NAMALWA (cell line): ENCODE data around the gene SPATA31A6.
"Not testable (repeated sequence)": the region's sequence is repeated elsewhere in the genome, so short reads cannot be mapped to it uniquely, and the experiment has no call there.

Experiments used
- DNase-seq: peaks from one replicate; pipeline ENCODE4 v3.0.0-alpha.2; 2015; ENCODE audit warnings: low spot score

The SPATA31A6 gene

GRCh38 chr9:42183359-42183758 is at the start of gene SPATA31A6:
SPATA31A6 (plus strand) TSS chr9:42183659; CDS start chr9:42183688, 29 bp downstream.
- not testable (repeated sequence) for DNase-seq

GRCh38 chr9:42160299-42160698 is 23.2 kb upstream of the SPATA31A6 start:
- DNase-seq = peak; percentile 3

GRCh38 chr9:42219861-42220260 is 36.4 kb downstream of the SPATA31A6 start:
- not testable (repeated sequence) for DNase-seq

GRCh38 chr9:42223230-42223629 is 39.8 kb downstream of the SPATA31A6 start:
- not testable (repeated sequence) for DNase-seq

- not testable (repeated sequence) for DNase-seq
Measured at GRCh38 chr9:42233031-42233430, 49.6 kb downstream of the SPATA31A6 start.

- not testable (repeated sequence) for DNase-seq
Measured at GRCh38 chr9:42234610-42235009, 51.2 kb downstream of the SPATA31A6 start.

GRCh38 chr9:42235352-42235991 is 52.0 kb downstream of the SPATA31A6 start:
- DNase-seq = not testable (repeated sequence)

GRCh38 chr9:42236097-42236496 is 52.6 kb downstream of the SPATA31A6 start:
- not testable (repeated sequence) for DNase-seq

GRCh38 chr9:42237381-42237780 is 53.9 kb downstream of the SPATA31A6 start:
- DNase-seq = not testable (repeated sequence)

- not testable (repeated sequence) for DNase-seq
Measured at GRCh38 chr9:42238862-42239261, 55.4 kb downstream of the SPATA31A6 start.
